Panc1 (cell line): ENCODE results near the gene ZFAND3. TPM values are rescaled to one million over a fixed set of nuclear protein-coding genes. Genes with fewer than 3 reads are reported as not detected.

Source experiments
- ATAC-seq: fragments of 200-7000 bp; cut with Tn5 transposase; 2 replicates; pipeline ENCODE4 v1.9.1; 2020; ENCODE audit warnings: mild to moderate bottlenecking, moderate library complexity
- BruUV-seq: library from RNA; stranded (reverse); fragments of 400-500 nt; replicated peaks from 2 replicates; lab custom pipeline; 2021; lab: Mats Ljungman, UMichigan
- CTCF ChIA-PET: fragments of 300-600 bp; sonication (Branson Sonifier 250); formaldehyde crosslinking; loops from one replicate; lab custom pipeline; 2022; ENCODE audit warnings: antibody characterized with exemption; lab: Charles Lee
- POLR2A ChIA-PET: fragments of 300-600 bp; sonication (Branson Sonifier 250); formaldehyde crosslinking; loops from one replicate; lab custom pipeline; 2022; ENCODE audit warnings: antibody characterized with exemption; lab: Charles Lee
- DNase-seq: peaks from one replicate; pipeline ENCODE4 v3.0.0-alpha.2; 2010; ENCODE audit warnings: low read depth, low spot score
- H3K27ac ChIP-seq: 2 replicates; pipeline ENCODE4 v1.5.1; 2011; ENCODE audit warnings: mild to moderate bottlenecking, low read length, inconsistent platforms
- H3K27me3 ChIP-seq: fragments of 200-500 bp; sonication (Bioruptor generic); 2 replicates; pipeline ENCODE4 v1.6.0; 2014; ENCODE audit warnings: low read length, inconsistent platforms; ENCODE audit not compliant: control insufficient read depth, insufficient read depth
- H3K36me3 ChIP-seq: fragments of 200-500 bp; sonication (Bioruptor generic); 2 replicates; pipeline ENCODE4 v1.5.1; 2014; ENCODE audit warnings: inconsistent platforms, mild to moderate bottlenecking, low read length, moderate library complexity; ENCODE audit not compliant: control insufficient read depth, insufficient read depth
- H3K4me1 ChIP-seq: 2 replicates; pipeline ENCODE4 v1.5.1; 2011; ENCODE audit warnings: inconsistent platforms, mild to moderate bottlenecking, low read length, moderate library complexity; ENCODE audit not compliant: control insufficient read depth, insufficient read depth
- H3K4me3 ChIP-seq, 2 experiments: 2 replicates each; pipeline ENCODE4 v1.5.1; 2011 to 2012; ENCODE audit warnings: low read depth in 2 of 2, low read length in 2 of 2, mild to moderate bottlenecking in 2 of 2, inconsistent platforms in 1 of 2, moderate library complexity in 1 of 2
- H3K9me3 ChIP-seq: fragments of 200-500 bp; sonication (Bioruptor generic); 2 replicates; pipeline ENCODE4 v1.5.1; 2014; ENCODE audit warnings: low read depth, mild to moderate bottlenecking, inconsistent platforms, low read length, moderate library complexity; ENCODE audit not compliant: control insufficient read depth, insufficient read depth
- CTCF ChIP-seq: fragments of 450-650 bp; IDR thresholded peaks from 2 replicates; pipeline ENCODE4 v1.5.1; 2017; ENCODE audit warnings: mild to moderate bottlenecking
- POLR2AphosphoS5 ChIP-seq: IDR thresholded peaks from 2 replicates; pipeline ENCODE4 v1.6.1; 2012; ENCODE audit warnings: mild to moderate bottlenecking, low read depth, low read length, moderate library complexity
- REST ChIP-seq, 2 experiments: IDR thresholded peaks; 2 replicates each; pipeline ENCODE4 v1.6.1; 2011 to 2012; ENCODE audit warnings: low read depth in 2 of 2, control low read depth in 1 of 2, low read length in 1 of 2, mild to moderate bottlenecking in 1 of 2, moderate library complexity in 1 of 2; ENCODE audit not compliant: insufficient read depth in 1 of 2
- SIN3A ChIP-seq: IDR thresholded peaks from 2 replicates; pipeline ENCODE4 v1.6.1; 2012; ENCODE audit warnings: low read depth, mild to moderate bottlenecking, low read length, moderate library complexity, borderline replicate concordance; ENCODE audit not compliant: insufficient read depth
- TCF7L2 ChIP-seq: IDR thresholded peaks from 2 replicates; pipeline ENCODE4 v1.6.1; 2011; ENCODE audit warnings: mild to moderate bottlenecking, low read depth, low read length, inconsistent platforms
- in situ Hi-C: cut with HindIII; loops from 2 replicates; pipeline ENCODE4 v1.10.0; 2016; ENCODE audit warnings: low sequenced_read_pairs, low pct_unique_long_range_greater_than_20kb
- intact Hi-C: fragments of 100-400 bp; cut with micrococcal nuclease; formaldehyde crosslinking; loops from one replicate; pipeline ENCODE4 v1.10.0; 2022; ENCODE audit not compliant: unreplicated experiment
- total RNA-seq: library from RNA; stranded (reverse); gene quantifications from one replicate; pipeline ENCODE4 v1.2.1, GENCODE V29; 2021; ENCODE audit not compliant: unreplicated experiment

The ZFAND3 gene
- total RNA-seq, 1 experiment from 2014 or later, result 95.9 TPM

- H3K9me3 ChIP-seq, result no peaks in the 10 kb centered on the region
- ATAC-seq (no peak), DNase-seq (no peak)
- H3K4me1 ChIP-seq, result no peaks in the 10 kb centered on the region
- POLR2A ChIA-PET, result no interaction called here
- TF ChIP-seq CTCF (no peak), SIN3A (no peak), REST (IDR thresholded peaks at IDR 0.05; ENCODE audit: insufficient read depth in 1 of 2, low read depth in 2 of 2, low read length in 1 of 2) (no peak), POLR2AphosphoS5 (no peak), TCF7L2 (no peak)
- no peaks in the 10 kb centered on the region for H3K36me3 ChIP-seq
- CTCF ChIA-PET, result no interaction called here
- no peak overlapping the region for H3K27ac ChIP-seq
- H3K27me3 ChIP-seq, result no peaks in the 10 kb centered on the region
- intact Hi-C loops, result no loop called here
- in situ Hi-C loops, result no loop called here
- BruUV-seq, result no TSS peak
- no peak overlapping the region for H3K4me3 ChIP-seq
Measured at GRCh38 chr6:38144365-38144945, 324.9 kb downstream of the ZFAND3 start.

- CTCF ChIA-PET, result no interaction called here
- no TSS peak for BruUV-seq
- H3K4me1 ChIP-seq, result no peaks in the 10 kb centered on the region
- intact Hi-C loops (no loop called here), in situ Hi-C loops (no loop called here)
- no peak overlapping the region for H3K27ac ChIP-seq
- POLR2A ChIA-PET, result no interaction called here
- no peaks in the 10 kb centered on the region for H3K36me3 ChIP-seq
- H3K27me3 ChIP-seq, result no peaks in the 10 kb centered on the region
- no peak overlapping the region for H3K4me3 ChIP-seq
- no peak for TF ChIP-seq REST (IDR thresholded peaks at IDR 0.05; ENCODE audit: insufficient read depth in 1 of 2, low read depth in 2 of 2, low read length in 1 of 2)
- no peak for TF ChIP-seq POLR2AphosphoS5
- no peak for TF ChIP-seq CTCF
- no peak for TF ChIP-seq SIN3A
- no peak for TF ChIP-seq TCF7L2
- H3K9me3 ChIP-seq, result no peaks in the 10 kb centered on the region
- no peak for ATAC-seq
- no peak for DNase-seq
Measured at GRCh38 chr6:38146021-38146733, 326.6 kb downstream of the ZFAND3 start.
